M059J (cell line): ENCODE measurements around the gene ARRDC2. TPM values are rescaled to one million over a fixed set of nuclear protein-coding genes. Genes with fewer than 3 reads are reported as not detected.
"Not testable (repeated sequence)": the region's sequence is repeated elsewhere in the genome, so short reads cannot be mapped to it uniquely, and the experiment has no call there.

Experiments
- DNase-seq: peaks from one replicate; pipeline ENCODE4 v3.0.0-alpha.2; 2012; ENCODE audit warnings: low read depth
- total RNA-seq: library from RNA; depleted of rRNA; stranded (reverse); fragments of >200 nt; shearing (Covaris generic); gene quantifications from 2 replicates; pipeline ENCODE4 v1.2.3, GENCODE V29; 2014

Gene ARRDC2
- total RNA-seq, 1 experiment from 2014 or later, result 12.8 TPM

DNA sequence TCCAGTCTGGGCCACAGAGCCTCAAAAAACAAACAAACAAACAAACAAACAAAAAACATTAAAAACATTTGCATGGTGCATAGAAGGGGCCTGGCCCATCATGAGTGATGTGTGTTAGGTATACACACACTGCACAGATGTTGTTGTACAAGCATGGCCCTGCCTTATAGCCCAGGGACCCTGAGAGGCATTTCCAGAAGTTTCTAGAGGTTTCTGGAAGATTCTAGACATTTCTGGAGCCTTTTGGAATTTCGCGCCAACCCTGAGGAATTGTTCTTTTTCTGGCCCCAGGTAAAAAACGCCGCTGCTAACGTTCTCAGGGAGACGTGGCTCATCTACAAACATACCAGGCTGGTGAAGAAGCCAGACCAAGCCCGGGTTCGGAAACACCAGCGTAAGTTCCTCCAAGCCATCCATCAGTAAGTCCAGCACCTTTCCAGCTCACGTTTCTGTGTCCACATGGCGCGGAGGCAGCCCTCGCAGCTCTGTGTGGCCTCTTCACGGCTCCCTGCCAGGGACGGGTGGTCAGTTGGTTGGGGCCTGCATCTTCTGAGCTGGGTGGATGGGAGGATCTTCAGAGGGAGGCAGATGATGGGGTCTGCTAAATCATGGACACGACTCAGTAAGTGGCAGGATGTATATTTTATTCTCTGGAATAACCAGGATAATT, 18.4 kb upstream of the ARRDC2 start:
- DNase-seq, result no peak

DNA sequence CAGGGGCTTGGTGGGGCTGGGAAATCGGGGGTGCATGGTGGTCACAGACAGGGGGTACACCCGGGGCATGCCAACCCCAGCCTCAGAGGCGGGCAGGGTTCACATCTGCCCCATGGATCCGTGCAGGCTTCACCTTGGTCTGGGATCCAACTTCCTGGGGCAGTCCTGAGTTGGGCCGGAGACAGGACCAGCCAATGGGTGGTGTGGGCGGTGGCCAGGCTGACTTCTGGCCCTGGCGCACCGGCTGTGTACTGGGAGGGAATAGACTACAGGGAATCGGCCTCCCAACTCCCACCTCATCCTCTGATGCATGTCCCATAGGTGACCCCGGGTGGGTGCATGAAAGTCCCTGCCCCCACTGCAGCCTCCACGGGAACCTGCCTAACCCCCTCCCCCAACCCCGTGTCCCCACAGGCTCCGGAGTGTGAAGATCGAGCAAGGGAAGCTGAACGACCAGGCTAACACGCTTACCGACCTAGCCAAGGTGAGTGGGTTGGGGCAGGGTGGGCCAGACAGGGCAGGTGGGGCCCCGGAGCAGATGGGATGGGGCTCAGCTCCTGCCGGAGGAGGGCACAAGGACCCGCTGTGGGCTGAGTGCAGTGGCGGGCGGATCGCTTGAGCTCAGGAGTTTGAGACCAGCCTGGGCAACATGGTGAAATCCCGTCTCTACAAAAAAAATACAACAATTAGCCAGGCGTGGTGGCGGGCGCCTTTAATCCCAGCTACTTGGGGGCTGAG, 14.7 kb upstream of the ARRDC2 start:
- DNase-seq, result no peak

DNA sequence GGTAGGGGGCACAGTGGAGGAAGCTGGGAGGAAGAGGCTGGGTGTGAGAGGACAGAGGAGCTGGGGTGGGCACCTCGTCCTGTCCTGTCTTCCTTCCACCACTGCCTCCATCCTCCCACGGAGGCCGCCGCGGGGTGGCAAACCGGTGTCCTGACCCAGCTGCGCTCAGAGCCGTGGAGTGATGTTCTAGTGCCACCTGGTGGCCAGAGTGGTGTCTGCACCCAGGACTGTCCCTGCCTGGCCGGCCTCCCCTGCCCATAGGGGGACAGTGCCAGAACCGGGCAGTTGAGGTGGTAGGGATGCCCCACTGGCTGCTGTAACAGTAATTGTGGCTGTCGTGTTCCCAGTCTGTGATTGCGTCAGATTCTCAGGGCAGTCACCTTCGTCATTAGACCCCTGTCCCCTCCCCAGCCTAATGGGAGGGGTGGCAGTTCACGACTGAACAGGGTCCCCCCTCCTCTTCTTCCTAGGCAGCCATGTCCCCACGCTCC, 11.1 kb upstream of the ARRDC2 start:
- peak; percentile 70 for DNase-seq

DNA sequence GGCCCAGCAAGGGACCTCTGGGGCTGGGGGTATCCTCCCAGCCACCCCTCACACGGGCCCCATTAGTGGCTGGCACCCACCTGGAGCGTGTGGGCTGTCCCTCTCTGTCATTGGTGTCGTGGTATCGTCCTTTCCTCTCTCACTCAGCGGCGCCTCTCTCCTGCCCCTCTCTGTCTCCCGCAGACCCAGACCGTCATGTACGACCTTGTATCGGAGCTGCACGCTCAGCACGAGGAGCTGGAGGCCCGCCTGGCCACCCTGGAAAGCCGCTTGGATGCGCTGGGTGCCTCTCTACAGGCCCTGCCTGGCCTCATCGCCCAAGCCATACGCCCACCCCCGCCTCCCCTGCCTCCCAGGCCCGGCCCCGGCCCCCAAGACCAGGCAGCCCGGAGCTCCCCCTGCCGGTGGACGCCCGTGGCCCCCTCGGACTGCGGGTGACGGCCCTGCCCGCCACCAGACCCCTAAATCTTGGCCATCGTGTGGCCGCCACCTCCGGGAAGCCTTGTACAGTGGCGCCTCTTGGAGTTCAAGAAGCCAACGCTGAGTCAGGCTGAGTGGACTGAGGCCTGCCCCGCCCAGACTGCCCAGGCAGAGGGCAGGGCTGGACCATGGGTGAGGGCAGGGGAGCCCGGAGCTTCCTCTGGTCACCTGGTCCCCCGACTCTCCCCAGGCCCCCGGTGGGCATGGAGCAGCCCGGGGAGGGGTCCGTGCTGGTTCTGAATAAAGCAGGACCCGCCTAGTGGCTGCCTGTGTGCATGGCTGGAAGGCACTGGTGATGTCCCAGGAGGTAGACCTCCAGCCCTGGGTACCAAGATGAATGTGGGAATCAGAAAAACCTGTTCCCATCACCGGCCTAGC, 9.8 kb upstream of the ARRDC2 start:
- DNase-seq, result peak; percentile 64

DNA sequence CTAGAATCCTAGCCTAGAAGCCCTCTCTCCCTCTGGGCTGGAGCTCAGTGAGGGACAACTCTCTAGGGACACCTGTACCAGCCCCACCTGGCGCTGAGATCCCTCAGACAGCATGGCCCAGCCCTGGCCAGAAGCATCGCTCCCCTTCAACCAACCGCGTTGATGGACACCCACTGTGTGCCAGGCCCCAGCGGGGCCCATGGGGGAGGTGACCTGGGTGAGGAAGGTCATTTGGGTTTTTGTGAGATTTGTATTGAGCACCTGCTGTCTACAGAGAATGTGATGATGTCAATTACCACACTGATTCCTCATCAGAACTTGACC, 9.2 kb upstream of the ARRDC2 start:
- no peak for DNase-seq

DNA sequence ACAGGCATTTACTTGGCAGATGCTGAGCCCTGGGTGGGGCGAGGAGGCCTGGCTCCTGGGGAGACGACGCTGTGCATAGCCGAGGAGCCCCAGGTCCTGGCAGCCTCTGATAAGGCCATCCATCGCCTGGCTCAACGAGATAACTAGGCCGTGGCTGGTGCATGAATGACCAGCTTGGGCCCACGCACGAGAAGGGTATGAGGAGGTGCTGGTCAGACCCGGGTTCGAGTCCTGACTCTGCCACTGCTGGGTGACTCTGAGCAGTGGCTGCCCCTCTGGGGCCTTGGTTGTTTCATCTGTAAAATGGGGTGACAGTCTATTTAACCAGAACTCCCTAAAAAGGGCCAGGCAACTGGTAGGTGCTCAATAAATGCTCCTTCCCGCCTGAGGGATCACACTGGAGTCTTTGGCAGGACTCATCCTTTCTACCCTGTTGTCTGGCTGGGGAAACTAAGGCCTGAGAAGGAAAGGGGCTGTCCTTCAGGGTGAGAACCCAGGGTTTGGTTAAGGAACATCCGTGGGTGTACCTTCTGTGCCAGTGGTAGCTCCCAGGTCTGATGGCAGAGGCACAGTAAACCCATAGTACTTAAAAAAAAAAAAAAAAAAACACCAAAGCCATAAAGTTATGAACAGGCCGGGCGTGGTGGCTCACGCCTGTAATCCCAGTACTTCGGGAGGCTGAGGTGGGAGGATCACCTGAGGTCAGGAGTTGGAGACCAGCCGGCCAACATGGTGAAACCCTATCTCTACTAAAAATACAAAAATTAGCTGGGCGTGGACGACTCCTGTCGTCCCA, 8.1 kb upstream of the ARRDC2 start:
- DNase-seq, result no peak

DNA sequence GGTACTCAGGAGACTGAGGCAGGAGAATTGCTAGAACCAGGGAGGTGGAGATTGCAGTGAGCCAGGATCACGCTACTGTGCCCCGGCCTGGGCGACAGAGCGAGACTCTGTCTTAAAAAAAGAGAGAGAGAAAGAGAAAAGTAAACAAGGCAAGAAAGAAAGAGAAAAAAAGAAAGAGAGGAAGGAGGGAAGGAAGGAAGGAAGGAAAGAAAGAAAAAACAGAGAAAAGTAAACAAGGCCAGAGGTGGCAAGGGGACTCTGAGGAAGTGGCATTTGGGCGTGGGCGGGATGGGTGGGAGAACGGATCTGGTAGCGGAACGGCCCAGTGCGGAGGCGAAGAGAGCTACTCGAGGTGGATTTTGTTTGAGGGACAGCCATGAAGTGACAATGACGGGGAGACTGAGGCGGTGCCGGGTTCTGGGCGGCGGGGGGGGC, 7.5 kb upstream of the ARRDC2 start:
- DNase-seq, result no peak

DNA sequence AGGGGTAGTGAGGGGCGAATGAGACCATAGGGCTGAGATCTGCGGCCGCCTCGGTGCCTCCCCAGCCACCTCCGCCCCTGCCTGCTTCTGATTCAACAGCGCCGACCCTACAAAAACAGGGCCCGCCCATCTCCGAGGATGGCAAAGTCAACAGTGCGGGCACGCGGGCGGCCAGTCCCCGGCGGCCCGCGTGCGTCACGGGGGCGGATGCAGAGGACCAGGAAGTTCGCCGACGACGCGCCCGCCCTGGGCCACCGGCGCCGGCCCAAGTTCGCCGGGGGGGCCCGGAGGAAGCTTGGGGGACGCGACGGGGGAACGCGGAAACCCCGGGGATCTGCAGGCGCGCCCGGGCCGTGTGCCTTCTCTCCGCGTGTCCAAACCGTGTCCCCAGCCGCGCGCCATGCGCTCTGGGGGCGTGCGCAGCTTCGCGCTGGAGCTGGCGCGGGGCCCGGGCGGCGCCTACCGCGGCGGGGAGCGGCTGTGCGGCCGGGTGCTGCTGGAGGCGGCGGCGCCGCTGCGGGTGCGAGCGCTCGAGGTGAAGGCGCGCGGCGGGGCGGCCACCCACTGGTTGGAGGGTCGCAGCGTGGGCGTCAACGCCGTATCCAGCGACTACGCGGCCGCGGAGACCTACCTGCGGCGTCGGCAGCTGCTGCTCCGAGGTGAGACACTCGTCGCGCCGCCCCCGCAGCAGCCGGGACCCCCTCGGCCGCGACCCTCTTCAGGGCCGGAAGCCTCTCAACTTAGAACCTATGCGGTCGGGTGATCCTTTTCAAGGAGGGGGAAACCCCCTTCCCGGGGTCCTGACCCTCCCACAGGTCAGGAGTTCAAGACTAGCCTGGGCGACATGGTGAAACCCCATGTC, 6.8 kb upstream of the ARRDC2 start:
- peak; percentile 84 for DNase-seq

DNA sequence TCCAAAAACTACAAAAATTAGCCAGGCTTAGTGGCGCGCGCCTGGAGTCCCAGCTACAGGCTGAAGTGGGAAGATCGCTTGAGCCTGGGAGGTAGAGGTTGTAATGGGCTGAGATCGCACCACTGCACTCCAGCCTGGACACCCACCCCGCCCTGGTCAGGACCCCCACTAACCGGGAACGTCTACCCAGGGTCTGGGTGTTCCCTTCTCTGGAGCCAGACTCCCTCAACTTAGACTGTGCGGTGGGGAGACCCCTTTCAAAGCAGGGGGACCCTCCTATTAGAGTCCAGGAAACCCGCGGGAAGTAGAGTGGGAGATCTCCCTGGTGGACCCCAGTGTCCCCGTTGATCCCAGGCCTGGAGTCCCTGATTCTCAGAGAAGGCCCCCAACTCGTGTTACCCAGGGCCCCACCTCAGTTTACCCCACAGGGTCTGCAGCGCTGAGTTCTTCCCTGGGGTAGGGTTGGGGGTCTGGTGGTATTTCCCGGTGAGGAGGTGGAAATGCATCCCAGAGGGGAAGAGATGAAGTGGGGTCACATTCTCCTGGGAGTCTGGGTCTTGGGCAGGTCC, 6.1 kb upstream of the ARRDC2 start:
- DNase-seq, result peak; percentile 30

DNA sequence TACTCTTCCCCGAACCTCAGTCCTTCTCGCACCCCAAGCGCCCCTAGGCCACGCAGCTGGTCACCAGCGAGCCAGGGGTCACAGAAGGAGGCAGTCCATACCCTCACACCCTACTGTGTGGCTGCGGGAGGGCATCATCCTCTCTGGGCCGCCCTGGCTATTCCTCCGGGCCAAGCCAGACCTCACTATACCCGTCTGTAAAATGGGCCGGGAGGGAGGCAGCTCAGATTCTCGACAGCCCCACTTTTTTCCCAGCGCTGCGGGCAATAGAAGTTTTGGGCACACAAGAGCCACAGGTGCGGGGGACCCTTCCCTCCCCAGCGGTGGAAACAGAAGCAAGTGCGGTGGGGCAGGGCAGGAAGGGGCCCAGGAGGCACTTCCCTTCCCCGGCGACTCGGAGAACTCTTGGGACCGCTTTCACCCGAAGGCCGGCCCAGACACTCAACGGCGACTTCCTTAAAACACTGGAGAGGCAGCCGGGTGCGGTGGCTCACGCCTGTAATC, 5.6 kb upstream of the ARRDC2 start:
- no peak for DNase-seq

DNA sequence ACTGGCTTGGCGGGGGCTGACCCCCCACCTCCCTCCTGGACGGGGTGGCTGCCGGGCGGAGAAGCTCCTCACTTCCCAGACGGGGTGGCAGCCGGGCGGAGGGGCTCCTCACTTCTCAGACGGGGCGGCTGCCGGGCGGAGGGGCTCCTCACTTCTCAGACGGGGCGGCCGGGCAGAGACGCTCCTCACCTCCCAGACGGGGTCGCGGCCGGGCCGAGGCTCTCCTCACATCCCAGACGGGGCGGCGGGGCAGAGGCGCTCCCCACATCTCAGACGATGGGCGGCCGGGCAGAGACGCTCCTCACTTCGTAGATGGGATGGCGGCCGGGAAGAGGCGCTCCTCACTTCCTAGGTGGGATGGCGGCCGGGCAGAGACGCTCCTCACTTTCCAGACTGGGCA, 2.2 kb upstream of the ARRDC2 start:
- DNase-seq, result not testable (repeated sequence)

DNA sequence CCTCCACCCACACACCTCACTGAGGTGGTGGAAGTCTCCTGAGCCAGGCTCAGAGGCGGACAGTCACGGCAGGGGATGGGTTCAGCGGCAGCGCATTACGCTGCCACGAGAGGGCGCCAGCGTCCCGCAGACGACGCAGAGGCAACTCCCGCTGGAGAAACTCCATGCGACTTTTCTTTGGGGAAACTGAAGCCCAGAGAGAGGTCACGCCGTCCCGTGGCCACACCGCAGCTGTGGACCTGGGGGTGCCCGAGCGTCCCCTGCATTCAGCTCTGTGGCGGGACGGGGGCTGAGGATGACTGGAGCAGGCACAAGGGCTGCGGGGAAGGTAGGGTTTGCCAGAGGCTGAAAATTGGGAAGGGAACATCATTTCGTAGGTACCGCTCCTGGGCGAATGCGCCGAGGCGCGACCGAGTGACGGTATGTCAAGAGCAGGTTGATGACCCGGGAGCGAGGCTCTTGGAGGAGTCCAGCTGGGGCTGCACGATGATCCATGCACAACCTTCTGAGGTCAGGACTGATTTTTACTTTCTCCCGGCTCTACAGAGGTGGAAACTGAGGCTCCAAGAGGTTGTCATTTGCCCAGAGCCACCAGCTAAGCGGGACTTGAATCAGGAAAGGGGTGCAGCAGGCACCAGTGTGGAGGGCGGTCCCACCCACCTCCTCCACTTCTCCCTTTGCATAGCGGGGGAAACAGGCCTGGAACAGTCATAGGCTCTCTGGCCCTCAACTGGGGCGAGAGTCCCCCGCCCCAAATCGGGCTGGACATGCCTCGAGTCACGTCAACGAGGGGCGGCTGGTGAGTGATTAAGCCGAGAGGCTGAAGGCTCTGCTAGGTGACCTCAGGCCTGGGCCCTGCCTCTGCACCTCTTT, 690 bp upstream of the ARRDC2 start:
- peak; percentile 78 for DNase-seq

DNA sequence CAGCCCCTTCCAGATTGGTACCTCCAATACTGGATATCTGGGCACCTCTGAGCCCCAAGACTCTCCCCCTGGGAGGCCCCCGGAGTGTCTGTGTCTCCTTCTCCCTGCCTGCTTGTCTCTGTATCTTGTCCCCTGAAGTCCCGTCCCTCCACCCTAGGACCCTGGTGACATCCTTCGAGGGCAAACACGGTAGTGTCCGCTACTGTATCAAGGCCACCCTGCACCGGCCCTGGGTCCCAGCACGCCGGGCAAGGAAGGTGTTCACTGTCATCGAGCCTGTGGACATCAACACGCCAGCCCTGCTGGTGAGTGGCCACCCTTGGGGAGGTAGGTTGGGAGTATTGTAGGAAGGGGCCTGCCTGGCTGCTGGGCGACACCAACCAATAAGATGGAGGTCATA, 844 bp downstream of the ARRDC2 start:
- no peak for DNase-seq

DNA sequence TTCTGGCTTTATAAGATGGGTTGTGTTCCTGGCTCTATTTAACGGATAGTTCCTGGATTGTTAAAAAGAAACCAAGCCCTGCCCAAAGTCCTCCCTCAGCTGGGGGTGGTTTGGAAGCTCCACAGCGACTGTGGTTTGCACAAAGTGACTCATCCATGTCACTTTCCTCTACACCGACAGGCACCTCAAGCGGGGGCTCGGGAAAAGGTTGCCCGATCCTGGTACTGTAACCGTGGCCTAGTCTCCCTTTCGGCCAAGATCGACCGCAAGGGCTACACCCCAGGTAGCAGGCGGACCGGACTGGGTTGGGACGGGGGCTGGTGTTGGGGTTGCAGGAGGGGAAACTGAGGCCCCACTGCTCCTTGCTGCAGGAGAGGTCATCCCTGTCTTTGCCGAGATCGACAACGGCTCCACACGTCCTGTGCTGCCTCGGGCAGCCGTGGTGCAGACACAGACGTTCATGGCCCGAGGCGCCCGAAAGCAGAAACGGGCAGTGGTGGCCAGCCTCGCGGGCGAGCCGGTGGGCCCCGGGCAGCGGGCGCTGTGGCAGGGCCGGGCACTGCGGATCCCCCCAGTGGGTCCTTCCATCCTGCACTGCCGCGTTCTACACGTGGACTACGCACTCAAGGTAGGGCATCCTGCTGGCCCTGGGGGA, 1.6 kb downstream of the ARRDC2 start:
- DNase-seq, result peak; percentile 90

DNA sequence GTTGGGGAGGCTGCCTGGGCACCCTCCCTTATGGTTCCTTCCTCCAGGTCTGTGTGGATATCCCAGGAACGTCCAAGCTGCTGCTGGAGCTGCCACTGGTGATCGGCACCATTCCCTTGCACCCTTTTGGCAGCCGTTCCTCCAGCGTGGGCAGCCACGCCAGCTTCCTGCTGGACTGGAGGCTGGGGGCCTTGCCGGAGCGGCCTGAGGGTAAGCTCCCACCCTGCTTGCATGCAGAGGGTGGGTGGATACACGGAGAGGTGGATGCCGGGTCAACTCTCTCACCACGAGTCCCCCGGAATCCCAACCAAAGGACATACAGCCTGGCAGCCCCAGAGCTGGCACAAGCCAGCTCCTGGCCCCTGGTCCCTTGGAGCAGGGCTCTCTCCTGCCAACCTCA, 2.2 kb downstream of the ARRDC2 start:
- DNase-seq, result no peak

DNA sequence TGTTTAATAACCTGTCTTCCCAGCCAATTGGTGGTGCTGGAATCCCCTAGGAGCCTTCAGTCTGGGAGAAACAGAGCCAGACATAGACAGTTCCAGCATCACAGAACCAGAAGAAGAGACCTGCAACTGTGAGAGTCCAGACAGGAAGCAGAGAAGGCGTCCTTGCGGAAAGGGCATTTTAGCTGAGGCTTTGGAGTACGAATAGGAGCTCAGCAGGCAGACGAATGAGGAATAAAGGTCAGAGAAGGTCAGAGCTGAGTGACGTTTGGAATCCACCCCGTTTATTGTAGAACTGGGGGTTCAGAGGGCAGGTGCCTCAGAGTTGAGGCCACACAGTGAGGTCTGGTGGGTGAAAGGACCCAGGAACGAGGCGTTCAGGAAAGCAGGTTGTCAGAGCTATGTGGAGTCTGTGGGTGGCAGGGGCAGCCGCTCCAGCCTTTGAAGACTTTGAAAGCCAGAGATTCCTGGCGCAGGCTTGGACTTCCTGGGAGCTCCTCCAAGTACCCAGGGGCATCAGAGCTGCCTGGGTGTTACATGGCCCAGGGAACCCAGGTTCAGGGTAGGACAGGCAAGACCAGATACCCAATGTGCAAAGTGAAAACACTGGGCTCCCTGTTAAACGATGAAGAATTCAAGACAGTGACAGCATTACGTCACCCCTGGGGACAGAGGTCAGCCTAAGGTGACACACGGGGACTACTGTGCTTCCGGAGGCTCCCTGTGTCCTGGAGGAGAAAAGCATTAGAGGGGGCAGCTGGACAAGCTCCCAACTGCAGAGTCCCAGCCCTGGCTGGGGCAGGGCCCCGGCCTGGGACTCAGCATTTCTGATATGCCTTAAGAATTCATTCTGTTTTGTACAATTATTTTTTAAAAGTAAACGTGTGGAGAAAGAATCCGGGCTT, 5.5 kb downstream of the ARRDC2 start:
- DNase-seq, result no peak

DNA sequence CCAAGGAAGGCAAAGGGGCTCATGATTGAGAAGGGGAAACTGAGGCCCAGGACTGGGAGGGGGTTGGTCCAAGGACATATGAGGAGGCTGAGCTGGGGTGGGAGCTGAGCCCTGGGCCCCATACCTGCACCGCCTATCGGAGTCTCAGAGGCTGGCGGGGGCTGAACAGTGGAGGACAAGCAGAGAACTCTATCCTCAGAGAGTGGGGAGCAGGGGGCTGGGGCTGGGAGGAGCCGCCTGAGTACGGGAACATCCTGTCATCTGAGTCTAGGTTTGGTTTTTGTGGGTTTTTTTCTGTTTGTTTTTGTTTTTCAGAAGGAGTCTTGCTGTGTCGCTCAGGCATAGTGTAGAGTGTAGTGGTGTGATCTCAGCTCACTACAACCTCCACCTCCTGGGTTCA, 6.2 kb downstream of the ARRDC2 start:
- DNase-seq, result no peak
